Astrocyte (in vitro differentiated cells and primary cell): ENCODE data around the gene SERPINI1. TPM values are rescaled to one million over a fixed set of nuclear protein-coding genes. Genes with fewer than 3 reads are reported as not detected.
A peak's percentile ranks its signal among the peaks of the same experiment; 100 is the strongest.

Experiments used
- DNase-seq: peaks from one replicate; pipeline ENCODE4 v3.0.0-alpha.2; 2010; ENCODE audit warnings: low read depth
- FAIRE-seq: peaks from 2 replicates; lab custom pipeline; 2011; peaks lifted over from hg19 to GRCh38; lab: Jason Lieb, UNC
- H2AFZ ChIP-seq: 2 replicates; pipeline ENCODE4 v1.6.0; 2012; ENCODE audit warnings: low read depth, low read length, inconsistent platforms
- H3K27ac ChIP-seq: 2 replicates; pipeline ENCODE4 v1.5.1; 2011; ENCODE audit warnings: low read depth, low read length, inconsistent platforms
- H3K27me3 ChIP-seq: 2 replicates; pipeline ENCODE4 v1.6.0; 2011; ENCODE audit warnings: low read length, inconsistent platforms; ENCODE audit not compliant: insufficient read depth
- H3K36me3 ChIP-seq: 2 replicates; pipeline ENCODE4 v1.5.1; 2011; ENCODE audit warnings: low read length, inconsistent platforms; ENCODE audit not compliant: insufficient read depth
- H3K4me1 ChIP-seq: 2 replicates; pipeline ENCODE4 v1.5.1; 2011; ENCODE audit warnings: low read length, inconsistent platforms; ENCODE audit not compliant: insufficient read depth
- H3K4me2 ChIP-seq: 2 replicates; pipeline ENCODE4 v1.6.0; 2012; ENCODE audit warnings: low read length, inconsistent platforms
- H3K4me3 ChIP-seq: 2 replicates; pipeline ENCODE4 v1.5.1; 2011; ENCODE audit warnings: low read depth, mild to moderate bottlenecking, low read length, inconsistent platforms; ENCODE audit not compliant: insufficient read depth
- H3K79me2 ChIP-seq: 2 replicates; pipeline ENCODE4 v1.6.0; 2012; ENCODE audit warnings: mild to moderate bottlenecking, low read length, inconsistent platforms; ENCODE audit not compliant: insufficient read depth
- H3K9ac ChIP-seq: 2 replicates; pipeline ENCODE4 v1.6.0; 2012; ENCODE audit warnings: mild to moderate bottlenecking, low read length, inconsistent platforms
- H3K9me3 ChIP-seq: 2 replicates; pipeline ENCODE4 v1.5.1; 2012; ENCODE audit warnings: low read depth, mild to moderate bottlenecking, low read length, inconsistent platforms; ENCODE audit not compliant: insufficient read depth
- H4K20me1 ChIP-seq: 2 replicates; pipeline ENCODE4 v1.6.0; 2012; ENCODE audit warnings: low read length, inconsistent platforms; ENCODE audit not compliant: insufficient read depth
- H3K27ac Mint-ChIP-seq: one replicate; pipeline ENCODE4 v1.8.0; 2021; ENCODE audit warnings: mild to moderate bottlenecking, mixed read lengths; ENCODE audit not compliant: unreplicated experiment
- H3K27me3 Mint-ChIP-seq: one replicate; pipeline ENCODE4 v1.8.0; 2021; ENCODE audit warnings: low read depth, mixed read lengths; ENCODE audit not compliant: unreplicated experiment
- H3K36me3 Mint-ChIP-seq: one replicate; pipeline ENCODE4 v1.8.0; 2021; ENCODE audit warnings: low read depth, mixed read lengths; ENCODE audit not compliant: unreplicated experiment
- H3K4me1 Mint-ChIP-seq: one replicate; pipeline ENCODE4 v1.8.0; 2021; ENCODE audit warnings: low read depth, mixed read lengths; ENCODE audit not compliant: unreplicated experiment
- H3K4me3 Mint-ChIP-seq: one replicate; pipeline ENCODE4 v1.8.0; 2021; ENCODE audit warnings: mild to moderate bottlenecking, moderate library complexity, mixed read lengths; ENCODE audit not compliant: unreplicated experiment
- H3K9me3 Mint-ChIP-seq: one replicate; pipeline ENCODE4 v1.8.0; 2021; ENCODE audit warnings: mild to moderate bottlenecking, mixed read lengths; ENCODE audit not compliant: unreplicated experiment
- EZH2 ChIP-seq: IDR thresholded peaks from 2 replicates; pipeline ENCODE4 v1.6.1; 2012; ENCODE audit warnings: mild to moderate bottlenecking, low read length, inconsistent platforms; ENCODE audit not compliant: insufficient read depth
- total RNA-seq: library from RNA; stranded (reverse); gene quantifications from 2 replicates; pipeline ENCODE4 v1.2.1, GENCODE V29; 2021
- TF ChIP-seq, protein P1 (sequence below): IDR thresholded peaks from 2 replicates; pipeline ENCODE4 v1.5.1; 2011; ENCODE audit warnings: low read depth, mild to moderate bottlenecking, inconsistent platforms, low read length, moderate library complexity; ENCODE audit not compliant: insufficient read depth

Gene SERPINI1
- total RNA-seq, 1 donor from 2014 or later, result 34.4 TPM

DNA sequence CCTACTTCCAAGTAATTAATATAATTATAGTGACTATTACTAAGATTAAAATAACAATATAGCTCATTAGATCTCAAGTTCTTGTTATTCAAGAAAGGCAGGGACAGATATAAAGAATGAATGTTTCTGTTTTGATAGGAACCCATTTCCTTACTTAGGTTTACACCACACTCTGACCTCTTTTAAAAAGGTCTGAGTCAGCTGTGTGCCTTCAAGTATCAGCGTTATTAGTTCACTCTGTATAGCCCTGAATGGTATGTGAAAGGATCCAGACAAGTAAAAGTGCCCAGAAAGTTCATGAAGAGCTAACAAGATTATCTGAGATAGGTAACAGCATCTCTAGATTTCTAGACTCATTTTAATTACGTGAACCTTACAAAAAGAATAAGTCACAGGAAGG lies 29.7 kb upstream of the SERPINI1 start:
- FAIRE-seq, result no peak
- TF ChIP-seq EZH2, result no peak
- TF ChIP-seq, protein P1, sequence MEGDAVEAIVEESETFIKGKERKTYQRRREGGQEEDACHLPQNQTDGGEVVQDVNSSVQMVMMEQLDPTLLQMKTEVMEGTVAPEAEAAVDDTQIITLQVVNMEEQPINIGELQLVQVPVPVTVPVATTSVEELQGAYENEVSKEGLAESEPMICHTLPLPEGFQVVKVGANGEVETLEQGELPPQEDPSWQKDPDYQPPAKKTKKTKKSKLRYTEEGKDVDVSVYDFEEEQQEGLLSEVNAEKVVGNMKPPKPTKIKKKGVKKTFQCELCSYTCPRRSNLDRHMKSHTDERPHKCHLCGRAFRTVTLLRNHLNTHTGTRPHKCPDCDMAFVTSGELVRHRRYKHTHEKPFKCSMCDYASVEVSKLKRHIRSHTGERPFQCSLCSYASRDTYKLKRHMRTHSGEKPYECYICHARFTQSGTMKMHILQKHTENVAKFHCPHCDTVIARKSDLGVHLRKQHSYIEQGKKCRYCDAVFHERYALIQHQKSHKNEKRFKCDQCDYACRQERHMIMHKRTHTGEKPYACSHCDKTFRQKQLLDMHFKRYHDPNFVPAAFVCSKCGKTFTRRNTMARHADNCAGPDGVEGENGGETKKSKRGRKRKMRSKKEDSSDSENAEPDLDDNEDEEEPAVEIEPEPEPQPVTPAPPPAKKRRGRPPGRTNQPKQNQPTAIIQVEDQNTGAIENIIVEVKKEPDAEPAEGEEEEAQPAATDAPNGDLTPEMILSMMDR, result no peak
- Mint-ChIP-seq H3K27me3 (no peaks in the 10 kb centered on the region), H3K4me1 (peaks cover 15% of the 10 kb centered on the region), H3K27ac (no peak overlapping the region), H3K9me3 (no peaks in the 10 kb centered on the region), H3K36me3 (peaks cover 13% of the 10 kb centered on the region), H3K4me3 (no peak overlapping the region)
- Histone ChIP-seq H3K4me2 (no peak overlapping the region), H3K4me1 (no peaks in the 10 kb centered on the region), H3K9ac (no peak overlapping the region), H3K79me2 (peaks cover 31% of the 10 kb centered on the region), H2AFZ (no peak overlapping the region), H3K27me3 (no peaks in the 10 kb centered on the region), H3K36me3 (peaks cover 4% of the 10 kb centered on the region), H4K20me1 (peaks cover 43% of the 10 kb centered on the region), H3K4me3 (no peak overlapping the region), H3K27ac (no peak overlapping the region), H3K9me3 (no peaks in the 10 kb centered on the region)
- DNase-seq, result peak; percentile 38

DNA sequence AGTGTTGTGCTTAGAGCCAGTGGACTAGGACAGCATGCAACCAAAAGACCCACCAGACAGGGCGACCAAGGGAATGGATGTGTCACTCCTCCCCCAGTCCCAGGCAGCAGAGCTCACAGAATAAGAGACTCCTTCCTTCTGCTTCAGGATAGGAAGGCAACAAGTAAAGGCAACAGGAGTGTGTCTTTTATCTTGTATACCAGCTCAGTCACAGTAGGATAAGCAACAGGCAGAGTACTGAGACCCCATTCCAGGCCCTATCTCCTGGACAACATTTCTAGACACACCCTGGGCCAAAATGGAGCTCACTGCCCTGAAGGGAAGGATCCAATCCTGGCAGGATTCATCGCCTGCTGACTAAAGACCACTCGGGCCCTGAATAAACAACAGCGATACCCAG lies 25.8 kb upstream of the SERPINI1 start:
- H3K9me3 ChIP-seq, result no peaks in the 10 kb centered on the region
- H3K4me2 ChIP-seq, result no peak overlapping the region
- H3K36me3 ChIP-seq, result no peaks in the 10 kb centered on the region
- peaks cover 67% of the 10 kb centered on the region for H3K79me2 ChIP-seq
- H3K27me3 ChIP-seq, result no peaks in the 10 kb centered on the region
- no peak overlapping the region for H3K27ac ChIP-seq
- Mint-ChIP-seq H3K27me3 (no peaks in the 10 kb centered on the region), H3K4me1 (peaks cover 21% of the 10 kb centered on the region), H3K36me3 (peaks cover 14% of the 10 kb centered on the region), H3K9me3 (peaks cover 3% of the 10 kb centered on the region), H3K4me3 (no peak overlapping the region), H3K27ac (no peak overlapping the region)
- H3K4me3 ChIP-seq, result no peak overlapping the region
- no peaks in the 10 kb centered on the region for H3K4me1 ChIP-seq
- H2AFZ ChIP-seq, result no peak overlapping the region
- H4K20me1 ChIP-seq, result peaks cover 70% of the 10 kb centered on the region
- FAIRE-seq (no peak), DNase-seq (no peak)
- no peak for TF ChIP-seq EZH2
- TF ChIP-seq, protein P1, result no peak
- H3K9ac ChIP-seq, result no peak overlapping the region

DNA sequence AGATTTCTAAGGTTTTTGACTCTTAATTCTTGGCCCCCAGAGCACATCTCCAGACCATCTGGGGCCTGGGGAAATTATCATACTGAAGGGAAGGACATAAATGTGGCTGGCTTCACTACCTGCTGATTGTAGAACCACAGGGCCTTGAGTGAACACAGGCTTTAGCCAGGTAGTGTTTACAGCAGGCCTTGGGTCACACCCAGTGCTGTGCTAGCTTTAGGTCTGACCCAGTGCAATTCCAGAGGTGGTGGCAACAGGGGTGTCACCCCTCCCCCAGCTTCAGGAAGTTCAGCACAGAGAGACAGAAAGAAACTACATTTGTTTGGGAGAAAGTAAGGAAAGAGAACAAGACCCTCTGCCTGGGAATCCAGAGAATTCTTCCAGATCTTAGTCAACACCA lies 25.0 kb upstream of the SERPINI1 start:
- Histone ChIP-seq H3K27me3 (no peaks in the 10 kb centered on the region), H3K4me3 (no peak overlapping the region), H3K9me3 (no peaks in the 10 kb centered on the region), H3K79me2 (peaks cover 72% of the 10 kb centered on the region), H3K4me2 (no peak overlapping the region), H3K9ac (no peak overlapping the region), H3K36me3 (no peaks in the 10 kb centered on the region), H3K27ac (no peak overlapping the region), H4K20me1 (peaks cover 73% of the 10 kb centered on the region), H3K4me1 (no peaks in the 10 kb centered on the region), H2AFZ (no peak overlapping the region)
- no peak overlapping the region for H3K4me3 Mint-ChIP-seq
- TF ChIP-seq, protein P1, result no peak
- no peak for TF ChIP-seq EZH2
- no peak for FAIRE-seq
- H3K9me3 Mint-ChIP-seq, result peaks cover 3% of the 10 kb centered on the region
- no peak overlapping the region for H3K27ac Mint-ChIP-seq
- peaks cover 16% of the 10 kb centered on the region for H3K36me3 Mint-ChIP-seq
- no peaks in the 10 kb centered on the region for H3K27me3 Mint-ChIP-seq
- DNase-seq, result no peak
- peaks cover 18% of the 10 kb centered on the region for H3K4me1 Mint-ChIP-seq
